NCI-H510A treated with DMSO at 0.1 percent for 48 hours (cell line): ENCODE results near the gene ZBTB20.

Experiments used
- DNase-seq: peaks from one replicate; lab custom pipeline; 2025; lab: John Stamatoyannopoulos, UW

ZBTB20 gene

GRCh38 chr3:114571363-114571762 lies 575.7 kb downstream of the ZBTB20 start:
- no peak for DNase-seq

- DNase-seq = no peak
These were observed 577.9 kb downstream of the ZBTB20 start for GRCh38 chr3:114569186-114569585.

- no peak for DNase-seq
These were observed 579.3 kb downstream of the ZBTB20 start for GRCh38 chr3:114567771-114568170.

GRCh38 chr3:114566767-114567166 lies 580.3 kb downstream of the ZBTB20 start:
- DNase-seq = no peak

GRCh38 chr3:114566162-114566755 lies 580.8 kb downstream of the ZBTB20 start:
- DNase-seq = no peak

- no peak for DNase-seq
These were observed 581.9 kb downstream of the ZBTB20 start for GRCh38 chr3:114565216-114565615.

- DNase-seq = no peak
These were observed 583.4 kb downstream of the ZBTB20 start for GRCh38 chr3:114563720-114564119.

GRCh38 chr3:114562557-114562956 lies 584.5 kb downstream of the ZBTB20 start:
- DNase-seq = no peak

GRCh38 chr3:114558271-114558670 lies 588.8 kb downstream of the ZBTB20 start:
- no peak for DNase-seq

- no peak for DNase-seq
These were observed 589.3 kb downstream of the ZBTB20 start for GRCh38 chr3:114557791-114558190.

- no peak for DNase-seq
These were observed 590.4 kb downstream of the ZBTB20 start for GRCh38 chr3:114556657-114557213.

- no peak for DNase-seq
These were observed 592.4 kb downstream of the ZBTB20 start for GRCh38 chr3:114554731-114555130.

GRCh38 chr3:114553949-114554593 lies 593.0 kb downstream of the ZBTB20 start:
- no peak for DNase-seq

- DNase-seq = no peak
These were observed 594.6 kb downstream of the ZBTB20 start for GRCh38 chr3:114552527-114552812.

GRCh38 chr3:114551770-114552526 lies 595.1 kb downstream of the ZBTB20 start:
- DNase-seq = no peak

- DNase-seq = no peak
These were observed 596.9 kb downstream of the ZBTB20 start for GRCh38 chr3:114550165-114550564.

GRCh38 chr3:114545193-114545592 lies 601.9 kb downstream of the ZBTB20 start:
- DNase-seq = no peak

- DNase-seq = no peak
These were observed 604.7 kb downstream of the ZBTB20 start for GRCh38 chr3:114542359-114542758.

GRCh38 chr3:114539525-114539924 lies 607.6 kb downstream of the ZBTB20 start:
- DNase-seq = no peak

- DNase-seq = no peak
These were observed 608.9 kb downstream of the ZBTB20 start for GRCh38 chr3:114538211-114538610.

GRCh38 chr3:114528517-114528916 lies 618.6 kb downstream of the ZBTB20 start:
- DNase-seq = no peak

GRCh38 chr3:114527036-114527644 lies 619.9 kb downstream of the ZBTB20 start:
- DNase-seq = no peak

GRCh38 chr3:114525278-114525677 lies 621.8 kb downstream of the ZBTB20 start:
- no peak for DNase-seq
